Measurements from ENCODE around the gene ZYG11A.

ZYG11A gene

GRCh38 chr1:52937433-52938182 is 95.0 kb downstream of the ZYG11A start:
- no peaks in the 10 kb centered on the region for H3K36me3 ChIP-seq (ENCODE audit: control insufficient read depth, insufficient read depth, low read length)
- no peaks in the 10 kb centered on the region for H3K4me1 ChIP-seq (ENCODE audit: control insufficient read depth, insufficient read depth, low read length)
- no peaks in the 10 kb centered on the region for H3K9me3 ChIP-seq (ENCODE audit: control insufficient read depth, insufficient read depth, low read length)
- no peaks in the 10 kb centered on the region for H3K27me3 ChIP-seq (ENCODE audit: control insufficient read depth, insufficient read depth, low read length)
- no peak overlapping the region for H3K9ac ChIP-seq (ENCODE audit: low read depth, low read length)
- H3K4me3 ChIP-seq (ENCODE audit: low read depth, low read length), result no peak overlapping the region
- H3K27ac ChIP-seq (ENCODE audit: low read depth, low read length), result no peak overlapping the region

GRCh38 chr1:52938183-52938451 is 95.6 kb downstream of the ZYG11A start:
- H3K4me1 ChIP-seq (ENCODE audit: control insufficient read depth, insufficient read depth, low read length), result no peaks in the 10 kb centered on the region
- H3K4me3 ChIP-seq (ENCODE audit: low read depth, low read length), result no peak overlapping the region
- no peaks in the 10 kb centered on the region for H3K27me3 ChIP-seq (ENCODE audit: control insufficient read depth, insufficient read depth, low read length)
- no peaks in the 10 kb centered on the region for H3K36me3 ChIP-seq (ENCODE audit: control insufficient read depth, insufficient read depth, low read length)
- no peak overlapping the region for H3K9ac ChIP-seq (ENCODE audit: low read depth, low read length)
- no peak overlapping the region for H3K27ac ChIP-seq (ENCODE audit: low read depth, low read length)
- H3K9me3 ChIP-seq (ENCODE audit: control insufficient read depth, insufficient read depth, low read length), result no peaks in the 10 kb centered on the region

GRCh38 chr1:52943876-52944416 is 101.4 kb downstream of the ZYG11A start:
- no peaks in the 10 kb centered on the region; the same call in 1 of the 2 replicates for H3K9me3 ChIP-seq (ENCODE audit: control insufficient read depth, insufficient read depth, low read length)
- no peak overlapping the region for H3K4me3 ChIP-seq (ENCODE audit: low read depth, low read length)
- H3K27me3 ChIP-seq (ENCODE audit: control insufficient read depth, insufficient read depth, low read length), result no peaks in the 10 kb centered on the region
- no peak overlapping the region for H3K27ac ChIP-seq (ENCODE audit: low read depth, low read length)
- no peaks in the 10 kb centered on the region for H3K4me1 ChIP-seq (ENCODE audit: control insufficient read depth, insufficient read depth, low read length)
- no peaks in the 10 kb centered on the region for H3K36me3 ChIP-seq (ENCODE audit: control insufficient read depth, insufficient read depth, low read length)
- no peak overlapping the region for H3K9ac ChIP-seq (ENCODE audit: low read depth, low read length)

- H3K9ac ChIP-seq (ENCODE audit: low read depth, low read length), result no peak overlapping the region
- no peaks in the 10 kb centered on the region for H3K27me3 ChIP-seq (ENCODE audit: control insufficient read depth, insufficient read depth, low read length)
- H3K4me3 ChIP-seq (ENCODE audit: low read depth, low read length), result no peak overlapping the region
- no peak overlapping the region for H3K27ac ChIP-seq (ENCODE audit: low read depth, low read length)
- H3K36me3 ChIP-seq (ENCODE audit: control insufficient read depth, insufficient read depth, low read length), result no peaks in the 10 kb centered on the region
- no peaks in the 10 kb centered on the region for H3K4me1 ChIP-seq (ENCODE audit: control insufficient read depth, insufficient read depth, low read length)
- H3K9me3 ChIP-seq (ENCODE audit: control insufficient read depth, insufficient read depth, low read length), result no peaks in the 10 kb centered on the region; the same call in 1 of the 2 replicates
Observed at GRCh38 chr1:52944566-52944965, 102.0 kb downstream of the ZYG11A start.

Measured in HUES48 (cell line).